ENCODE results near the gene TMPRSS3.

DNA sequence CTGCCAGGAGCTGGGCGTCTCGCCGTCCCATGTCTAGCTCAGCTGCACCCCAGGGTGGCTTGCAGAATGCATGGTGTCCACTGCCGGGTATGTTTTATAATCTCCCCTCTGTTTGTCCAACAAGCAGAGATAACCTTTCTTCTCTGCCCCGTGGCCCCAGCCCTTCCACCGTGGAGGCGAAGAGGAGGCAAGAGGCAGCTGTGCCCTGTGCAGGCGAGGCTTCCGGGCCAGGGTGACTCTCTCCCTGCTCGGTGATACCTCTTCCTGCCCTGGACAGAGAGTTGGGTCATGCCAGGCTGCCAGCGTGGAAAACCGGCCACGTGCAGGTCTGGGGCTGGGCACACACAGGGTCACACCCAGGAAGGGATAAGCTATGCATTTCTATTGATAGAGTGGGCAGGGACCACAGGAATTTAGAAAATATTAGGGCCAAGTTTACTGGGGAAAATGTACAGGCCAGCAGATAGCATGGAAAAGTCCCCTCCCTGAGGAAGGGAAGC lies 44.9 kb downstream of the TMPRSS3 start, which contains the start of gene TFF2:
- TF ChIP-seq, protein P1, sequence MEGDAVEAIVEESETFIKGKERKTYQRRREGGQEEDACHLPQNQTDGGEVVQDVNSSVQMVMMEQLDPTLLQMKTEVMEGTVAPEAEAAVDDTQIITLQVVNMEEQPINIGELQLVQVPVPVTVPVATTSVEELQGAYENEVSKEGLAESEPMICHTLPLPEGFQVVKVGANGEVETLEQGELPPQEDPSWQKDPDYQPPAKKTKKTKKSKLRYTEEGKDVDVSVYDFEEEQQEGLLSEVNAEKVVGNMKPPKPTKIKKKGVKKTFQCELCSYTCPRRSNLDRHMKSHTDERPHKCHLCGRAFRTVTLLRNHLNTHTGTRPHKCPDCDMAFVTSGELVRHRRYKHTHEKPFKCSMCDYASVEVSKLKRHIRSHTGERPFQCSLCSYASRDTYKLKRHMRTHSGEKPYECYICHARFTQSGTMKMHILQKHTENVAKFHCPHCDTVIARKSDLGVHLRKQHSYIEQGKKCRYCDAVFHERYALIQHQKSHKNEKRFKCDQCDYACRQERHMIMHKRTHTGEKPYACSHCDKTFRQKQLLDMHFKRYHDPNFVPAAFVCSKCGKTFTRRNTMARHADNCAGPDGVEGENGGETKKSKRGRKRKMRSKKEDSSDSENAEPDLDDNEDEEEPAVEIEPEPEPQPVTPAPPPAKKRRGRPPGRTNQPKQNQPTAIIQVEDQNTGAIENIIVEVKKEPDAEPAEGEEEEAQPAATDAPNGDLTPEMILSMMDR (IDR thresholded peaks at IDR 0.05): no peak
- TF ChIP-seq POLR2A (IDR thresholded peaks at IDR 0.05) (no peak), POLR2AphosphoS5 (IDR thresholded peaks at IDR 0.05) (no peak)
